Epithelial cell of prostate (primary cell): ENCODE data around the gene WWTR1.

ENCODE experiments used
- DNase-seq: peaks from one replicate; pipeline ENCODE4 v3.0.0-alpha.2; 2011; ENCODE audit warnings: low read depth, low spot score
- H3K27ac ChIP-seq: fragments of 450-650 bp; 2 replicates; pipeline ENCODE4 v1.5.1; 2017; ENCODE audit warnings: mild to moderate bottlenecking

The WWTR1 gene

GRCh38 chr3:149510480-149510879 is 147.3 kb downstream of the WWTR1 start:
- H3K27ac ChIP-seq: no peak overlapping the region

GRCh38 chr3:149509526-149509925 is 148.3 kb downstream of the WWTR1 start:
- no peak overlapping the region for H3K27ac ChIP-seq
- DNase-seq: no peak

More at GRCh38 chr3:149510480-149510879, 147.3 kb downstream of the WWTR1 start:
- no peak for DNase-seq

GRCh38 chr3:149507491-149508324 is 150.1 kb downstream of the WWTR1 start:
- H3K27ac ChIP-seq: no peak overlapping the region
- DNase-seq: no peak

GRCh38 chr3:149506965-149507364 is 150.9 kb downstream of the WWTR1 start:
- H3K27ac ChIP-seq: no peak overlapping the region
- DNase-seq: no peak

GRCh38 chr3:149506540-149506939 is 151.3 kb downstream of the WWTR1 start:
- no peak overlapping the region for H3K27ac ChIP-seq
- no peak for DNase-seq

- no peak overlapping the region for H3K27ac ChIP-seq
Measured at GRCh38 chr3:149502438-149502837, 155.4 kb downstream of the WWTR1 start.

GRCh38 chr3:149501524-149501923 is 156.3 kb downstream of the WWTR1 start:
- no peak overlapping the region for H3K27ac ChIP-seq
- no peak for DNase-seq

More at GRCh38 chr3:149502438-149502837, 155.4 kb downstream of the WWTR1 start:
- no peak for DNase-seq

- H3K27ac ChIP-seq: no peak overlapping the region
- DNase-seq: no peak
Measured at GRCh38 chr3:149497966-149498670, 159.7 kb downstream of the WWTR1 start.

- H3K27ac ChIP-seq: no peak overlapping the region
- no peak for DNase-seq
Measured at GRCh38 chr3:149496891-149497290, 160.9 kb downstream of the WWTR1 start.

- no peak for DNase-seq
Measured at GRCh38 chr3:149495581-149496125, 162.2 kb downstream of the WWTR1 start.

GRCh38 chr3:149494759-149495580 is 162.9 kb downstream of the WWTR1 start:
- H3K27ac ChIP-seq: no peak overlapping the region
- DNase-seq: peak; percentile 61

More at GRCh38 chr3:149495581-149496125, 162.2 kb downstream of the WWTR1 start:
- no peak overlapping the region for H3K27ac ChIP-seq

GRCh38 chr3:149494022-149494758 is 163.6 kb downstream of the WWTR1 start:
- no peak for DNase-seq
- H3K27ac ChIP-seq: no peak overlapping the region

GRCh38 chr3:149493315-149494021 is 164.4 kb downstream of the WWTR1 start:
- no peak overlapping the region for H3K27ac ChIP-seq
- no peak for DNase-seq

GRCh38 chr3:149490260-149490971 is 167.4 kb downstream of the WWTR1 start:
- DNase-seq: no peak
- no peak overlapping the region for H3K27ac ChIP-seq

- H3K27ac ChIP-seq: no peak overlapping the region
- no peak for DNase-seq
Measured at GRCh38 chr3:149489060-149489690, 168.7 kb downstream of the WWTR1 start.

GRCh38 chr3:149487598-149488197 is 170.1 kb downstream of the WWTR1 start:
- no peak for DNase-seq

GRCh38 chr3:149486726-149487125 is 171.1 kb downstream of the WWTR1 start:
- no peak overlapping the region for H3K27ac ChIP-seq
- DNase-seq: no peak

More at GRCh38 chr3:149487598-149488197, 170.1 kb downstream of the WWTR1 start:
- H3K27ac ChIP-seq: no peak overlapping the region
